CD14-positive monocyte (primary cell): Measurements from ENCODE around the gene GALNT10. TPM values are rescaled to one million over a fixed set of nuclear protein-coding genes. Genes with fewer than 3 reads are reported as not detected.

Experiments
- DNase-seq, 3 donors: peaks; one replicate each; pipeline ENCODE4 v3.0.0-alpha.2; 2011 to 2022
- H2AFZ ChIP-seq: 2 replicates; pipeline ENCODE4 v1.6.0; 2012; ENCODE audit warnings: mild to moderate bottlenecking, low read depth, low read length, inconsistent platforms; ENCODE audit not compliant: insufficient read depth, poor library complexity, severe bottlenecking
- H3K27ac ChIP-seq, 2 donors: 1 replicate in 1 of 2; 2 replicates in 1 of 2; pipeline ENCODE4 v1.5.1; 2012 to 2013; ENCODE audit warnings: low read length in 2 of 2, control low read depth in 1 of 2, inconsistent platforms in 1 of 2, low read depth in 1 of 2, mild to moderate bottlenecking in 1 of 2
- H3K27me3 ChIP-seq, 2 donors: one replicate each; pipeline versions ENCODE4 v1.6.0 to v1.6.1; 2011 to 2013; ENCODE audit warnings: low read length in 2 of 2; ENCODE audit not compliant: control insufficient read depth in 2 of 2, insufficient read depth in 2 of 2
- H3K36me3 ChIP-seq, 2 donors: replicated peaks in 1 of 2; 1 replicate in 1 of 2; 2 replicates in 1 of 2; pipeline versions ENCODE4 v1.5.1 to v1.6.1; 2012 to 2013; ENCODE audit warnings: low read length in 2 of 2, control low read depth in 1 of 2, inconsistent platforms in 1 of 2, mild to moderate bottlenecking in 1 of 2; ENCODE audit not compliant: insufficient read depth in 2 of 2, control insufficient read depth in 1 of 2
- H3K4me1 ChIP-seq, 2 donors: 1 replicate in 1 of 2; 2 replicates in 1 of 2; pipeline versions ENCODE4 v1.5.1 to v1.6.1; 2012 to 2013; ENCODE audit warnings: low read length in 2 of 2, control low read depth in 1 of 2, inconsistent platforms in 1 of 2, mild to moderate bottlenecking in 1 of 2, moderate library complexity in 1 of 2; ENCODE audit not compliant: insufficient read depth in 2 of 2, control insufficient read depth in 1 of 2
- H3K4me2 ChIP-seq: replicated peaks from 2 replicates; pipeline ENCODE3; 2012; ENCODE audit warnings: low read length, moderate library complexity, mild to moderate bottlenecking; ENCODE audit not compliant: poor library complexity, severe bottlenecking; ENCODE audit errors: extremely low read depth
- H3K4me3 ChIP-seq, 3 experiments: fragments of 200-600 bp in 1 of 3; sonication (generic) in 1 of 3; replicated peaks in 1 of 3; 1 replicate in 2 of 3; 2 replicates in 1 of 3; pipeline ENCODE4 v1.5.1; 2011 to 2013; ENCODE audit warnings: low read length in 3 of 3, mild to moderate bottlenecking in 3 of 3, control low read depth in 2 of 3, low read depth in 2 of 3, inconsistent platforms in 1 of 3, moderate library complexity in 1 of 3
- H3K79me2 ChIP-seq: 2 replicates; pipeline ENCODE4 v1.6.0; 2012; ENCODE audit warnings: mild to moderate bottlenecking, control low read depth, inconsistent platforms, low read length, moderate library complexity; ENCODE audit not compliant: insufficient read depth
- H3K9ac ChIP-seq: 2 replicates; pipeline ENCODE4 v1.6.0; 2017; ENCODE audit warnings: low read length, mild to moderate bottlenecking; ENCODE audit not compliant: insufficient read depth, poor library complexity, severe bottlenecking
- H3K9me3 ChIP-seq, 2 donors: replicated peaks in 1 of 2; 1 replicate in 1 of 2; 2 replicates in 1 of 2; pipeline versions ENCODE4 v1.5.1 to v1.6.1; 2012 to 2013; ENCODE audit warnings: low read length in 2 of 2, control low read depth in 1 of 2; ENCODE audit not compliant: control insufficient read depth in 1 of 2, insufficient read depth in 1 of 2
- H4K20me1 ChIP-seq: 2 replicates; pipeline ENCODE4 v1.6.0; 2012; ENCODE audit warnings: mild to moderate bottlenecking, low read length, control low read depth, moderate library complexity; ENCODE audit not compliant: insufficient read depth
- H3K27ac Mint-ChIP-seq, 7 donors: one replicate each; pipeline ENCODE4 v1.8.0; 2020; ENCODE audit warnings: mild to moderate bottlenecking in 7 of 7, mixed read lengths in 7 of 7, moderate library complexity in 6 of 7, inconsistent platforms in 2 of 7
- H3K27me3 Mint-ChIP-seq, 3 donors: one replicate each; pipeline ENCODE4 v1.8.0; 2021 to 2022; ENCODE audit warnings: low read depth in 3 of 3, mild to moderate bottlenecking in 3 of 3, mixed read lengths in 3 of 3, moderate library complexity in 3 of 3, inconsistent platforms in 1 of 3
- H3K36me3 Mint-ChIP-seq, 2 donors: one replicate each; pipeline ENCODE4 v1.8.0; 2020; ENCODE audit warnings: mixed read lengths in 2 of 2, inconsistent platforms in 1 of 2, mild to moderate bottlenecking in 1 of 2
- H3K4me1 Mint-ChIP-seq: one replicate; pipeline ENCODE4 v1.8.0; 2020; ENCODE audit warnings: mild to moderate bottlenecking, mixed read lengths
- H3K4me3 Mint-ChIP-seq, 2 donors: one replicate each; pipeline ENCODE4 v1.8.0; 2020; ENCODE audit warnings: mild to moderate bottlenecking in 2 of 2, mixed read lengths in 2 of 2, moderate library complexity in 1 of 2
- H3K9me3 Mint-ChIP-seq, 7 donors: one replicate each; pipeline ENCODE4 v1.8.0; 2020 to 2022; ENCODE audit warnings: mixed read lengths in 7 of 7, mild to moderate bottlenecking in 6 of 7, moderate library complexity in 6 of 7, inconsistent platforms in 2 of 7
- WGBS: methylation state at CpG from one replicate; pipeline ENCODE4 v1.1.5; 2013; ENCODE audit warnings: missing lambda C conversion rate; ENCODE audit not compliant: insufficient coverage; 5-methylcytosine and 5-hydroxymethylcytosine counted together
- intact Hi-C, 2 donors: fragments of 100-400 bp; cut with micrococcal nuclease; formaldehyde crosslinking; loops; one replicate each; pipeline versions ENCODE4 v1.15.0 to v1.15.1; 2023
- polyA plus RNA-seq, 3 donors: library from polyadenylated mRNA; depleted of rRNA in 1 of 3; unstranded in 2 of 3; stranded (reverse) in 1 of 3; fragments of 300-500 nt in 2 of 3; fragments of >200 nt in 1 of 3; fragmentation: Illumina TruSeq in 2 of 3; gene quantifications; 1 replicate in 2 of 3; 2 replicates in 1 of 3; pipeline ENCODE4 v1.2.3, GENCODE V29; 2012 to 2021
- TF ChIP-seq, protein P1 (sequence below): fragments of 200-600 bp; IDR thresholded peaks from one replicate; pipeline ENCODE4 v1.8.0; 2022; ENCODE audit warnings: antibody characterized with exemption, mild to moderate bottlenecking

The GALNT10 gene
- polyA plus RNA-seq, 3 donors, result 6.2 to 11.6 (median 7.3) TPM

DNA sequence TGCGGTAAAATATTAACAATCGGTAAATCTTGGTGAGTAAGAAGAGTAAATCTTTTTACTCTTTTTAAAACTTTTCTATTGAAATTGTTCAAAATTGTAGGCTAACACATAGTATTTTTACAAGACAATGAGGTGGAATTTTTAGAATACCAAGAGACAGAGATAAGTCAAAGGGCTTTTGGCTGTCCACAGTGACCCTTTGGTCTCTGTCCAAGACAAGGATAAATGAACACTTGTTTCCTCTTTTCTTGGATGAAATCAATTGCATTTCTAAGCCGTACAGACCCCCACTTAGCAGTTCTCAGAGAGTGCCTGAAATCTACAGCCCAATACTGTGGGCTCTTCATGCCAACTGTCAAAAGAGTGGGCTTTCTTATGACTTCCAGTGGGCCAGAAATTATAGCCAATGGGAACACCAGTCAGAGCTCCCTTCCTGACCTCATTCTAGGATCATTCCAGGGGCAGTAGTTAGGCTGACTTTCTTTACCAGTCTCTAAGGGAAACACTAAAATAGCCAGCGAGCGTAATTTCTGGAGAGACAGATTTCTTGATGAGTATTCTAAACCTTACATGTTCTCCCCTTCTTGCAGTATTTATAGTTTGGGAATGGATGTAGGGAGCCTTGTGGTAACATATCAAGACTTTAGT is 74.1 kb downstream of the GALNT10 start:
- no peaks in the 10 kb centered on the region for H3K9me3 ChIP-seq
- WGBS, result 80% methylated on average over 1 of the region's 5 CpGs
- H3K4me3 Mint-ChIP-seq, result no peak overlapping the region

DNA sequence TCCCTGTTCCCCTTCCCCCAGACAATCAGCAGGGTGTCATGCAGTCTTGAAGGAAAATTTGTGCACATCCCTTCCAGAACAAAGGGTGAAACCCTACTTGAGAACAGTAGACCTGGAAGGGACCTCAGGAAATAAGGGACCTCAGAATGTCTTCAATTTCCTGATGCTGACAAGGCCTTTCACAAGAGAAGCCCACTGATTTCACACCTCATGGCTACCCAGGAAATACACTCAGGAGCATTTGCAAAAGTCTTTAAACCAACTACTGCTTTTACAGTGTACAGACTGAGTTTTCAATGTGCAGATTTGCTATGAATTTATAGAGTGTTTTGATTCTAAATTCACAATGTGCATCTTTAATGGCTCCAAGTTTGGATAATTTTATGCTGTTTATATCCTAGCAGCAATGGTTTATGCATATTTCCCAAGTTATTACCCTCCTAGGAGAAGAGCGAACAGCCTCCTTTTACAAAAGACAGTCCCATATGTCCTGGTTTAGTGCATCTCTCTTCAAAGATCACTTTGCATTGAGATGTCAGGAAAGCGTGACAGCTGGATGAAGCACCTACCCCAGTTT is 74.8 kb downstream of the GALNT10 start:
- H3K9me3 Mint-ChIP-seq, result peaks cover 0 to 4% (median 0%) of the 10 kb centered on the region in 7 donors
- H3K27ac Mint-ChIP-seq, result no peak overlapping the region
- no peak overlapping the region for H3K4me3 Mint-ChIP-seq
- TF ChIP-seq, protein P1, sequence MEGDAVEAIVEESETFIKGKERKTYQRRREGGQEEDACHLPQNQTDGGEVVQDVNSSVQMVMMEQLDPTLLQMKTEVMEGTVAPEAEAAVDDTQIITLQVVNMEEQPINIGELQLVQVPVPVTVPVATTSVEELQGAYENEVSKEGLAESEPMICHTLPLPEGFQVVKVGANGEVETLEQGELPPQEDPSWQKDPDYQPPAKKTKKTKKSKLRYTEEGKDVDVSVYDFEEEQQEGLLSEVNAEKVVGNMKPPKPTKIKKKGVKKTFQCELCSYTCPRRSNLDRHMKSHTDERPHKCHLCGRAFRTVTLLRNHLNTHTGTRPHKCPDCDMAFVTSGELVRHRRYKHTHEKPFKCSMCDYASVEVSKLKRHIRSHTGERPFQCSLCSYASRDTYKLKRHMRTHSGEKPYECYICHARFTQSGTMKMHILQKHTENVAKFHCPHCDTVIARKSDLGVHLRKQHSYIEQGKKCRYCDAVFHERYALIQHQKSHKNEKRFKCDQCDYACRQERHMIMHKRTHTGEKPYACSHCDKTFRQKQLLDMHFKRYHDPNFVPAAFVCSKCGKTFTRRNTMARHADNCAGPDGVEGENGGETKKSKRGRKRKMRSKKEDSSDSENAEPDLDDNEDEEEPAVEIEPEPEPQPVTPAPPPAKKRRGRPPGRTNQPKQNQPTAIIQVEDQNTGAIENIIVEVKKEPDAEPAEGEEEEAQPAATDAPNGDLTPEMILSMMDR, result no peak
- Histone ChIP-seq H3K27ac (no peak overlapping the region), H3K4me1 (no peaks in the 10 kb centered on the region), H2AFZ (no peak overlapping the region), H3K4me2 (no peak overlapping the region), H3K4me3 (no peak overlapping the region), H3K9ac (no peak overlapping the region), H3K79me2 (no peaks in the 10 kb centered on the region), H4K20me1 (no peaks in the 10 kb centered on the region), H3K9me3 (no peaks in the 10 kb centered on the region), H3K36me3 (no peaks in the 10 kb centered on the region), H3K27me3 (no peaks in the 10 kb centered on the region)
- WGBS, result 100% methylated on average over 1 of the region's 2 CpGs
- H3K36me3 Mint-ChIP-seq, result peaks cover 1 to 4% of the 10 kb centered on the region in 2 donors
- intact Hi-C loops, result no loop called here
- no peak for DNase-seq
- H3K27me3 Mint-ChIP-seq, result no peaks in the 10 kb centered on the region
- peaks cover 4% of the 10 kb centered on the region for H3K4me1 Mint-ChIP-seq

More for the DNA sequence above, 74.1 kb downstream of the GALNT10 start:
- Mint-ChIP-seq H3K9me3 (peaks cover 0 to 4% (median 0%) of the 10 kb centered on the region in 7 donors), H3K4me1 (peaks cover 4% of the 10 kb centered on the region), H3K27ac (no peak overlapping the region), H3K27me3 (no peaks in the 10 kb centered on the region), H3K36me3 (peaks cover 1 to 4% of the 10 kb centered on the region in 2 donors)
- Histone ChIP-seq H3K27ac (no peak overlapping the region), H3K79me2 (no peaks in the 10 kb centered on the region), H3K27me3 (no peaks in the 10 kb centered on the region), H3K4me1 (no peaks in the 10 kb centered on the region), H3K4me2 (no peak overlapping the region), H4K20me1 (no peaks in the 10 kb centered on the region), H2AFZ (no peak overlapping the region), H3K36me3 (no peaks in the 10 kb centered on the region), H3K4me3 (no peak overlapping the region), H3K9ac (no peak overlapping the region)
- TF ChIP-seq, protein P1, result no peak
- no peak for DNase-seq
- intact Hi-C loops, result no loop called here
